Subcutaneous adipose tissue (tissue), 4 donors: ENCODE data around the gene CDKN1A. TPM values are rescaled to one million over a fixed set of nuclear protein-coding genes. Genes with fewer than 3 reads are reported as not detected.

ENCODE experiments used
- total RNA-seq, 4 donors: library from RNA; depleted of rRNA; stranded (reverse); fragments of >200 nt; gene quantifications; one replicate each; pipeline ENCODE4 v1.1.0, GENCODE V29; 2016
- TF ChIP-seq, protein P1 (sequence below): fragments of 450-650 bp; IDR thresholded peaks from one replicate; pipeline ENCODE4 v1.5.1; 2016; ENCODE audit warnings: low read depth, mild to moderate bottlenecking, control low read depth, antibody characterized with exemption, moderate library complexity

CDKN1A gene
- total RNA-seq, 4 donors from 2014 or later, result 75.7 to 120 (median 104) TPM

- TF ChIP-seq, protein P1, sequence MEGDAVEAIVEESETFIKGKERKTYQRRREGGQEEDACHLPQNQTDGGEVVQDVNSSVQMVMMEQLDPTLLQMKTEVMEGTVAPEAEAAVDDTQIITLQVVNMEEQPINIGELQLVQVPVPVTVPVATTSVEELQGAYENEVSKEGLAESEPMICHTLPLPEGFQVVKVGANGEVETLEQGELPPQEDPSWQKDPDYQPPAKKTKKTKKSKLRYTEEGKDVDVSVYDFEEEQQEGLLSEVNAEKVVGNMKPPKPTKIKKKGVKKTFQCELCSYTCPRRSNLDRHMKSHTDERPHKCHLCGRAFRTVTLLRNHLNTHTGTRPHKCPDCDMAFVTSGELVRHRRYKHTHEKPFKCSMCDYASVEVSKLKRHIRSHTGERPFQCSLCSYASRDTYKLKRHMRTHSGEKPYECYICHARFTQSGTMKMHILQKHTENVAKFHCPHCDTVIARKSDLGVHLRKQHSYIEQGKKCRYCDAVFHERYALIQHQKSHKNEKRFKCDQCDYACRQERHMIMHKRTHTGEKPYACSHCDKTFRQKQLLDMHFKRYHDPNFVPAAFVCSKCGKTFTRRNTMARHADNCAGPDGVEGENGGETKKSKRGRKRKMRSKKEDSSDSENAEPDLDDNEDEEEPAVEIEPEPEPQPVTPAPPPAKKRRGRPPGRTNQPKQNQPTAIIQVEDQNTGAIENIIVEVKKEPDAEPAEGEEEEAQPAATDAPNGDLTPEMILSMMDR, result no peak
Observed at GRCh38 chr6:36674942-36675341, 3.6 kb upstream of the CDKN1A start.

- TF ChIP-seq, protein P1, result no peak
Observed at GRCh38 chr6:36676141-36677058, 2.1 kb upstream of the CDKN1A start.

DNA sequence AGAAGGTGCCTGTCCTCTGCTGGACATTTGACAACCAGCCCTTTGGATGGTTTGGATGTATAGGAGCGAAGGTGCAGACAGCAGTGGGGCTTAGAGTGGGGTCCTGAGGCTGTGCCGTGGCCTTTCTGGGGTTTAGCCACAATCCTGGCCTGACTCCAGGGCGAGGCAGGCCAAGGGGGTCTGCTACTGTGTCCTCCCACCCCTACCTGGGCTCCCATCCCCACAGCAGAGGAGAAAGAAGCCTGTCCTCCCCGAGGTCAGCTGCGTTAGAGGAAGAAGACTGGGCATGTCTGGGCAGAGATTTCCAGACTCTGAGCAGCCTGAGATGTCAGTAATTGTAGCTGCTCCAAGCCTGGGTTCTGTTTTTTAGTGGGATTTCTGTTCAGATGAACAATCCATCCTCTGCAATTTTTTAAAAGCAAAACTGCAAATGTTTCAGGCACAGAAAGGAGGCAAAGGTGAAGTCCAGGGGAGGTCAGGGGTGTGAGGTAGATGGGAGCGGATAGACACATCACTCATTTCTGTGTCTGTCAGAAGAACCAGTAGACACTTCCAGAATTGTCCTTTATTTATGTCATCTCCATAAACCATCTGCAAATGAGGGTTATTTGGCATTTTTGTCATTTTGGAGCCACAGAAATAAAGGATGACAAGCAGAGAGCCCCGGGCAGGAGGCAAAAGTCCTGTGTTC, 1.3 kb upstream of the CDKN1A start:
- TF ChIP-seq, protein P1, result no peak

DNA sequence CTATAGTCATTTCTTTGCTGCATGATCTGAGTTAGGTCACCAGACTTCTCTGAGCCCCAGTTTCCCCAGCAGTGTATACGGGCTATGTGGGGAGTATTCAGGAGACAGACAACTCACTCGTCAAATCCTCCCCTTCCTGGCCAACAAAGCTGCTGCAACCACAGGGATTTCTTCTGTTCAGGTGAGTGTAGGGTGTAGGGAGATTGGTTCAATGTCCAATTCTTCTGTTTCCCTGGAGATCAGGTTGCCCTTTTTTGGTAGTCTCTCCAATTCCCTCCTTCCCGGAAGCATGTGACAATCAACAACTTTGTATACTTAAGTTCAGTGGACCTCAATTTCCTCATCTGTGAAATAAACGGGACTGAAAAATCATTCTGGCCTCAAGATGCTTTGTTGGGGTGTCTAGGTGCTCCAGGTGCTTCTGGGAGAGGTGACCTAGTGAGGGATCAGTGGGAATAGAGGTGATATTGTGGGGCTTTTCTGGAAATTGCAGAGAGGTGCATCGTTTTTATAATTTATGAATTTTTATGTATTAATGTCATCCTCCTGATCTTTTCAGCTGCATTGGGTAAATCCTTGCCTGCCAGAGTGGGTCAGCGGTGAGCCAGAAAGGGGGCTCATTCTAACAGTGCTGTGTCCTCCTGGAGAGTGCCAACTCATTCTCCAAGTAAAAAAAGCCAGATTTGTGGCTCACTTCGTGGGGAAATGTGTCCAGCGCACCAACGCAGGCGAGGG, 594 bp upstream of the CDKN1A start:
- TF ChIP-seq, protein P1, result no peak

DNA sequence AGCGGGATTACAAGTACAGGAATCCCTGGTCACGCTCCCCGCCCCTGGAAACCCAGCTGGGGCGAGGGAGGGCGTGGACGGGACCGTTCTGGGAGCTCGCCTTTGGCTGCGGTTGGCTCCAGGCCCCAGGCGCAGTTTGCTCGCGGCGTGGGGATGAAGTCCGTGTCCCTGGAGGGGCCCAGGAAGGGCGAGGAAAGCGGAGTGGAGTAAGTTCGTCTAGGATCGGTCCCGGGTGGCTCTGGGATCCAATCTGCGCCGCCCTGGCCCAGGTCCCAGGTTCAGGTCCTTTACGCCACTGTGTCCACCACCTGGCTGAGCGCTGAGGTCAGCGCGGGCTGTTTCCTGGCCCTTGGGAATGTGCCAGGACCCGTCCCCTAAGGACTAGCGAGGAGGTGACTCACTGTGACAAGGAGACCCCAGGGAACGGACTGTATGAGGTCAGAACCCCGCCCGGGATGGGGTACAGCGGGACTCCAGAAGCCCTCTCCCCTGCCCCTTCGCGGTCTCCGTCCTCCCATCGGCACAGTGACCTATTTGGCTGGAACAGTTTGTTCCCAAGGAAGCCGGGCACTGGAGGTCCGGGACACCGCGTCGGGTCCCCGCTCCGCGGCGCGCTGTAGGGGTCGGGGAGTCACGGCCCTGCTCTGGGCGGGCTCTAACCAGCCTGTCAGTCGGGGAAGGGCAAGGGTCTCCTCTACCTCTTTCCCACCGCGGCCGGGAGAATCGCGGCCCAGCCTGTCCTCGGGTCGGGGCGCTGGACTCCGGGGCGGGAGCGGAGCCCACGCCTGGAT, 724 bp downstream of the CDKN1A start:
- TF ChIP-seq, protein P1, result no peak

GRCh38 chr6:36682328-36683144, 4.0 kb downstream of the CDKN1A start:
- TF ChIP-seq, protein P1, result no peak
